ENCODE measurements around the gene NELFB.

NELFB gene

DNA sequence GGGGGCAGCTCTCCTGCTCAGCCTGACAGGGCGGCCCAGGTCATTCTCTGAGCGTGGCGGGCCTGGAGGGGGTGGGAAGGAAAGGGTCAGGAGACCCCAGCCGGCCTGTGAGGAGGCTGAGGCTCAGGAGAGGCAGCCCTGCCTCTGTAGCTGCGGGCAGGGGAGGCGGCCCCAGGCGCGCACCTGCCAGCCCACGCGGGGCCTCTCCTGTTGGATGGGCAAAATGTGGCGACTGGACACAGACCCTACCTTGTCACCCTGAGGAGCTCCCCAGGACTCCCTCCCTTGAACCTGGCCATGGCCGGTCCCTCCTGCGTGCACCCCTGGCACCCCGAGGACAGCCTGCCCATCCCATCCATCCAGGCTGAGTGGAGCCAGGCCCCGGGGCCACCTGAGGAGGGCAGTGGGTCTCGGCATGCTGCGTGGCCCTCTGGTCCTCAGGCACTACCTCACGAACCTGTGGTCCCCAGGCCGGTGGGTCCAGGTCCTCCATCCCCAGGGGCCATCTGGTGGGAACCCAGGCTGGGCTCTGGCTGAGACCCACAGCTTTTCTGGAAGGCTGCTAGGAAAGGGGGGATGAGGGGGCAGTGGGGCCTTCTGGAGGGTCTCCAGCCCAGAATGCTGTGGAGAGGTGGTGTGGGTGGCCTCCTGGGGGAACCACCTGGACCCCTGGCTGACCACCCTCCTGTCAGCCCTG lies 62.0 kb downstream of the NELFB start:
- DNase-seq, result no peak

DNA sequence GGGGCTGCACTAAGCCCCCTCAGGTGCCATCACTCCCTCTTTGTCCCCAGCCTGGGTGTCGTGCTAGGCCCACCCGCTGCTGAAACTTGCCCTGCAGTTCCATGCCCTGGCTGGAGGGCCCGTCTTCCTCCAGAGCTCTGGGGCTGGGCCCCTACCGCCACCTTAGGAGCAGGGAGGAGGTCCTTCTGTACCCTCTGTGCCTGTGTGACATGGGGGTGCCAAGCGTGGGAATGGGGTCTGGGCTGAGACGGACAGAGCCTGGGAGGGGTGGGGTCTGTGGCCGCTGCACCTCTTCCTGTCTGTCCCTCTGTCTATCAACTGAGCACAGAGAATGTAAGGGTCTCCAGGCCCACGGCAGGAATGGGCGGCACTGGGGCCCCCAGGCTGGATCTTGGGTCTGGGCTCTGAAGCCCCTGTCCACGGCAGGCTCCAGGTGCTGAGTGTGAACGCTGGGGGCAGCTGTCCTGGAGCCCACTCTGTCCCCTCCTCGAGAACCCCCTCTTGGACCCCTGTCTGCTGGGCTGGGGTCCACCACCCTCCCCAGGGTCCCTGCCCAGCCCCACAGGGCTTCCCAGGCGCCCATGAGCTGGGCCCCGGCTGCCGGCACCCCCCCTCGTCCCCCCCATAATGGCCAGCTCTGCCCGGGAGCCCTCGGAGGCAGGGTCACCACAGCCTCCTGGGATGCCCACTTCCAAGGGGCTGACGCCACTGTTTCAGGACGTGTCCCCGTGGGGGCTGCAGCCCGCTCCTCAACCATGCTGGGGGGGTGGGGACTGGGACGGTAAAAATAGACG lies 62.8 kb downstream of the NELFB start:
- no peak for DNase-seq

DNA sequence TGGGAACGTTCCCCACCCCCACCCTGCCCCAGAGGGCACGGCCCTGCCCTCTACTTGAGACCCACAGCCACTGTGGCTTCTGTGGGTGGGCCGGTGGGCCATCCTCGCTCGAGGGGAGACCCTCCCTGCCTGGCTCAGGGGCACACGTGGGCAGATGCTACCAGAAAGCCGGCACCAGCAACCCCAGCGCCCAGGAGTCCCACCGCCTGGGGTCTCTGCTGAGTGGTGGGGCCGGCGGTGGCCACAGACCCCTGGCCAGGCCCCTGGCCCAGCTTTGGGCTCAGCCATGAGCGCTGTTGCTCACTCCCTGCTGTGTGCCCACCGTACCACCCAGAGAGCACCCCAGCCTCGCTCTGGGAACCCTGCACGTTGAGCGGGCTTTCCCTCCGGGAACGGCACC lies 63.5 kb downstream of the NELFB start:
- DNase-seq, result no peak

DNA sequence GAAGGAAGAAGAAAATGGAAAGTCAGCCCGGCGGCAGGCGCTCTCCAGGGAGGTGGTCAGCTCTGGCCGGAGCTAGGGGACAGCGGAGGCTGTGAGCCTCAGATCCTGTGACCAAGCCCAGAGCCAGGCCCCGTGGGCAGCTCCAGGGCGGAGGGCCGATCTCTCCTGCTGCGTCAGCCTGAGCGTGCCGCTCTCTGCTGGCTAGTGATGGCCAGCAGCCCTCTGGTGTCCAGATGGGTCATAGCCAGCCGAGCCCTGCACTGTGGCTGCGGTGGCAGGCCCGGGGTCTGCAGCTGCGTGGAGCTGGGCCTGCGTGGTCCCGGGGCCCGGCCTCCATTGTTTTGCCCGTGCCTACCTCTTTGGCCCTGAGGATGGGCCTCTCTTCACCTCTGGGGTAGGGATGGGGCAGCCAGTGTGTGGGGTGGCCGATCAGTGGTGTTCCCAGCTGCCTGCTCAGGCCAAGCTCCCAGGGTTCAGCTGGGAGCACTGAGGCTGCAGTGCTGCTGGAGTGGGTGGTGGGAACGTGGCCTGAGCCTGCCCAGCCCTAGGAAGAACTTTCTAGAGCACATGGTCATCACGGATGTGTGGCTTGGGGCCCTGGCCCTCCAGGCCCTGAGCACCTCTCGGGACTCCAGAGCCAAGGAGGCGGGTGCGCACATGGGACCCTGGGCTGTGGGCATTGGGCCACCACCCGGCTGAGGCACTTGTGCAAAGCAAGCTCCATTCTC lies 64.0 kb downstream of the NELFB start:
- no peak for DNase-seq

DNA sequence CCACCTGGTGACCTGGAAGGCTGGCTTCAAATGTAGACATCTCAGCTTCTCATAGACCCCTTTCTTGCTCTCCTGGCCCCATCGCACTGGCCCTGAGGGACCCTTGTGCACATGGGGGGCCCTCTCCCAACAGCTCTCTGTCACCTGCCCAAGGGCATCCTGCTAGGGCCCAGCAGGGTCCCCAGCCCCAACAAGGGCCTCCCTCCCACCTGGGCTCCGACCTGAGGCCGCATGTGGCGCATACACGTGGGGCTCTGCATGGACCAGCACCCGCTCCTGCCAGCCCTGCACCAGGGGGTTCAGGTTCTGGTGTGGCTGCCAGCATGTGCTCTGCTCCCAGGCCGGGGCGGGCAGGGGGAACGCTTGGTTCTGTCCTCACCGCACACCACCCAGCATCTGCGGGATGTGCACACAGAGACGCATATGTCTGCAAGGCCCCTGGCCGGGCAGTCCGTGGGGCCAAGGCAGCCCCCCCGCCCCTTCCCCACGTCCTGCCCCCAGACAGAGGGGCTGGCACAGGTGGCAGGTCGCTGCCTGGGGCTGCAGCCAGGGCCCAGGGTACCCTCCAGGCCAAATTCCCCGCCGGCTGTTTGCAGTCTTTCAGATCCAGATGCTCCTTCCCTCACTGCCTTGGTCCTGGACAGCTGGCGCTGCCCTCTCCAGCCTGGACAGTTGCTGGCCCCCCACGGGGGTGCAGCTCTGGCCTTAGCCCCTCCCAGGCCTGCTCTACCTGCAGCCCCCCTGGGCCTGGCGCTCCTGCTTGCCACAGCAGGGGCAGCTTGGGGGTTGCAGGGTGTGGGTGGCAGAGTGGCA lies 64.8 kb downstream of the NELFB start:
- DNase-seq, result no peak

DNA sequence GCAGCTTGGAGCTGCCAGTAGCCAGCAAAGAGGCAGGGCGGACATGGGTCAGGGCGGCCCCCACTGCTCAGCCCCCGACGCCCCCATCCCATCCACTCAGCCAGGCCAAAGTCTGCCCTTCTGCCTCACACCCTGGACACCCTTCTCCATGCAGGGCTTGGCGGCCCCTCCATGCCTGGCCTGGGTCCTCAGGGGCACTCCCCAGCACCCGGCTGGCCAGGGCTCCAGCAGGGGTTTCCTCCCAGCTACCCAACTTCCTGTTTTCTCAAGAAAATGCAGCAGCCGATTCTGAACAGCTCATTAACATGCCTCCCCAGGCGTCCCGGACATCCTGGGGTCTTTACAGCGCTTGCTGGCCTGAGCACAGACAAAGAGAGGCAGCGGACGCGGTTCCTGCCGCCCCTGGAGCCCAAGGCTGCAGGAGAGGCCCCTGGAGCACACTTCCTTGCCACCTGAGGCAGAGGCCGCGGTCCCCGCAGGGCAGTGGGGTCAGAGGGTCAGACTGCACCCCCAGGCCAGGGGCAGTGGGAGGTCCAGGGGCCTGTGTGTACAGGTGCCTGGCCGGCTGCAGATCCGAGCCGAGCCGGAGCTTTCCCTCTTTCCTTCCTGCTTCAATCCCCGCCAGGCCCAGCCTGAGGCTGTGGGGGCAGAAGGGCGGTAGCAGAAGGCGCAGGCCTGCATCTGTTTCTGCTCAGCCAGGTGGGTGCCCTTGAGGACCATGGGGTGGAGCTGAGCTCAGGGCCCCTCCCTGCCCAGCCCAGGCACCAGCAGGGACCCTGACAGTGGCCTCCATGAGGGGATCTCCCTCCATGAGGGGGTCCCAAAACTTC lies 65.6 kb downstream of the NELFB start:
- peak; percentile 9 for DNase-seq

DNA sequence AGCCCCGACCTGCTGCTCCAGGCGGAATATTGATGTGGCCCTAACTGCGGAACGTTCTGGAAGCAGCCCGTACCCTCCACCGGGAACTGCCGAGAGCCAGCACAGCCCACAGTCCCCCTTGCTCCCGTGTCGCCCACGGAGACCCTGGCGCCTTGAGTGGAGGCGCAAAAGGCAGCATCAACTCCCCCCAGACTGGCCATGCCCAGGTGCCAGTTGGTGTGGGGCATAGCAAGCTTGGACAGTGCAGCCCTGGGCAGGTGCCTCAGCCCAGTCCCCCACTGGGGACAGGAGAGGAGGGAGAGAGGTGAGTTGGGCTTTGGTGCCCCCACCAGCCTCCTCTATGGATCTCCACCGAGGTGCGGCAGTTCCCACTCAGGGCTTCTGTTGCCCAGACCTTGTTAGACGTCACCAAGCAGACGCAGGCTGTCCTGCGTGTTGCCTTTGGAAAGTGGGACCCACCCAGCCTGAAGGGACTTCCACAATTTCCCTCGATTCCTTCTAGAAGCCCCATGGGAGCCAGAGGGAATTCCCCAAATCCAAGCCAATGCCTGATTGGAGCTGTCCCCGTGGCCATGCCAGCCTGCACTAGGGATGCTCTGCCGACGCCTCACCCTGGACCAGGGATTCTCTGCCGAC lies 66.7 kb downstream of the NELFB start:
- DNase-seq, result no peak
